Tibial nerve (tissue), 4 donors: ENCODE data around the gene GUK1.

Source experiments
- CTCF ChIP-seq, 5 experiments: fragments of 200-600 bp in 3 of 5; fragments of 450-650 bp in 2 of 5; sonication (generic) in 3 of 5; IDR thresholded peaks; one replicate each; pipeline ENCODE4 v1.5.1; 2016 to 2019; ENCODE audit warnings: antibody characterized with exemption in 5 of 5, mild to moderate bottlenecking in 3 of 5, moderate library complexity in 2 of 5
- EP300 ChIP-seq, 2 donors: sonication (generic); formaldehyde crosslinking; IDR thresholded peaks; one replicate each; pipeline ENCODE4 v1.6.1; 2017; ENCODE audit warnings: antibody characterized with exemption in 2 of 2, mild to moderate bottlenecking in 1 of 2
- POLR2A ChIP-seq, 2 donors: fragments of 450-650 bp; IDR thresholded peaks; one replicate each; pipeline ENCODE4 v1.6.1; 2017; ENCODE audit warnings: antibody characterized with exemption in 2 of 2, mild to moderate bottlenecking in 2 of 2, moderate library complexity in 2 of 2

GRCh38 chr1:228154021-228154669 is 14.1 kb downstream of the GUK1 start:
- no peak for TF ChIP-seq CTCF (IDR thresholded peaks at IDR 0.05)
- TF ChIP-seq POLR2A (IDR thresholded peaks at IDR 0.05) = no peak
- no peak for TF ChIP-seq EP300 (IDR thresholded peaks at IDR 0.05)
